ENCODE data around the gene IKZF3.

DNA sequence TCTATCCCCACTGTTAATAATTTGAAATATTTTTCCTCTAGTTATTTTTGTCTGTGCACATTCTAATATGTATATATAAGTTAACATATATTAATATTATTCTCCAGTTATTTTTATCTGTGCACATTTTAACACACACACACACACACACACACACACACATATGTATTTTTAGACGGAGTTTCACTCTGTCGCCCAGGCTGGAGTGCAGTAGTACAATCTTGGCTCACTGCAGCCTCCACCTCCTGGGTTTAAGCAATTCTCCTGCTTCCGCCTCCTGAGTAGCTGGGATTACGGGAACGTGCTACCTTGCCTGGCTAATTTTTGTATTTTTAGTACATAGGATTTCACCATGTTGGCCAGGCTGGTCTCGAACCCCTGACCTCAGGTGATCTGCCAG, 146.5 kb downstream of the IKZF3 start:
- TF ChIP-seq POLR2A (IDR thresholded peaks at IDR 0.05; ENCODE audit: low read depth, low read length) (no peak), POLR2AphosphoS5 (IDR thresholded peaks at IDR 0.05; ENCODE audit: low read depth, low read length) (no peak)

Measured in GM12891 (cell line).